ENCODE results near the gene SHF. TPM values are rescaled to one million over a fixed set of nuclear protein-coding genes. Genes with fewer than 3 reads are reported as not detected.

SHF gene
- polyA plus RNA-seq, 1 donor (not counting 4 experiments of a cell fraction or from before 2014, with no cell fraction given) = 0.24 TPM

DNA sequence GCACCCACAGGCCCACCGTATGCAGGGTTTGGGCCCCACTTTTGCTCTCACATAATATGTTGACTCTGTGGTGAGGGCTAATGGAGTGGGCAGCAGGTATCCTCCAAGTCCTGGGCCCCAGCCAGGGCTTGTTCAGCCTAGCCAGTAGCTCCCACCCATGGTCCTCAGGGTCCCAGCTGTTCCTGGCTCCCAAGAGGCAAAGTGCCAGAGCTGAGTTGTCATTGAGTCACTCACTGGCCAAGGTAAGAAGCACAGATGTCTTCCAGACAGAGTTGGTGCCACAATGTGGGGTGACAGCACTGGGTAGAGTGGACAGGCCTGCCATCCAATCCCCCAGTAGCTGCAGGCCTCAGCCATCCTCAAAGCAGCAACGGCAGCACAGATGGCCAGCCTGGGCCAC, 4.3 kb downstream of the SHF start:
- TF ChIP-seq, protein P1, sequence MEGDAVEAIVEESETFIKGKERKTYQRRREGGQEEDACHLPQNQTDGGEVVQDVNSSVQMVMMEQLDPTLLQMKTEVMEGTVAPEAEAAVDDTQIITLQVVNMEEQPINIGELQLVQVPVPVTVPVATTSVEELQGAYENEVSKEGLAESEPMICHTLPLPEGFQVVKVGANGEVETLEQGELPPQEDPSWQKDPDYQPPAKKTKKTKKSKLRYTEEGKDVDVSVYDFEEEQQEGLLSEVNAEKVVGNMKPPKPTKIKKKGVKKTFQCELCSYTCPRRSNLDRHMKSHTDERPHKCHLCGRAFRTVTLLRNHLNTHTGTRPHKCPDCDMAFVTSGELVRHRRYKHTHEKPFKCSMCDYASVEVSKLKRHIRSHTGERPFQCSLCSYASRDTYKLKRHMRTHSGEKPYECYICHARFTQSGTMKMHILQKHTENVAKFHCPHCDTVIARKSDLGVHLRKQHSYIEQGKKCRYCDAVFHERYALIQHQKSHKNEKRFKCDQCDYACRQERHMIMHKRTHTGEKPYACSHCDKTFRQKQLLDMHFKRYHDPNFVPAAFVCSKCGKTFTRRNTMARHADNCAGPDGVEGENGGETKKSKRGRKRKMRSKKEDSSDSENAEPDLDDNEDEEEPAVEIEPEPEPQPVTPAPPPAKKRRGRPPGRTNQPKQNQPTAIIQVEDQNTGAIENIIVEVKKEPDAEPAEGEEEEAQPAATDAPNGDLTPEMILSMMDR (optimal IDR thresholded peaks at IDR 0.05 in 1 of 3, IDR thresholded peaks at IDR 0.05 in 1 of 3, conservative IDR thresholded peaks at IDR 0.05 in 1 of 3; ENCODE audit: extremely low read depth in 1 of 3, insufficient read depth in 2 of 3, low read length in 3 of 3) = no peak
- TF ChIP-seq EZH2 (IDR thresholded peaks at IDR 0.05; ENCODE audit: low read length) = no peak
- Histone ChIP-seq H3K9ac (ENCODE audit: control insufficient read depth, extremely low read depth, insufficient read depth, low read length) (no peak overlapping the region), H3K4me3 (ENCODE audit: control insufficient read depth in 2 of 3, extremely low read depth in 1 of 3, insufficient read depth in 2 of 3, low read depth in 1 of 3, low read length in 3 of 3) (no peak overlapping the region), H3K27me3 (ENCODE audit: control insufficient read depth, extremely low read depth, insufficient read depth, low read length) (peaks cover 11% of the 10 kb centered on the region), H3K27ac (ENCODE audit: control insufficient read depth, insufficient read depth, low read length) (no peak overlapping the region), H3K36me3 (ENCODE audit: control insufficient read depth in 2 of 2, extremely low read depth in 1 of 2, insufficient read depth in 2 of 2, low read length in 2 of 2) (no peaks in the 10 kb centered on the region), H3K9me1 (ENCODE audit: control insufficient read depth, extremely low read depth, insufficient read depth, low read length) (no peaks in the 10 kb centered on the region), H4K20me1 (ENCODE audit: control insufficient read depth, extremely low read depth, insufficient read depth, low read length) (no peaks in the 10 kb centered on the region), H3K79me2 (ENCODE audit: control insufficient read depth, insufficient read depth, low read length) (no peaks in the 10 kb centered on the region), H2AFZ (ENCODE audit: control insufficient read depth, low read length) (no peak overlapping the region), H3K4me1 (ENCODE audit: control insufficient read depth, extremely low read depth, insufficient read depth, low read length) (no peaks in the 10 kb centered on the region), H3K9me3 (ENCODE audit: control insufficient read depth, low read depth, low read length) (no peaks in the 10 kb centered on the region), H3K4me2 (ENCODE audit: control insufficient read depth, extremely low read depth, insufficient read depth, low read depth, low read length) (no peak overlapping the region)
- DNase-seq (ENCODE audit: low read depth, low spot score) (no peak), FAIRE-seq (no peak)
- dilution Hi-C loops (cut with MboI; ENCODE audit: extremely low pct_ligation_motif_present, low sequenced_read_pairs) = no loop called here

DNA sequence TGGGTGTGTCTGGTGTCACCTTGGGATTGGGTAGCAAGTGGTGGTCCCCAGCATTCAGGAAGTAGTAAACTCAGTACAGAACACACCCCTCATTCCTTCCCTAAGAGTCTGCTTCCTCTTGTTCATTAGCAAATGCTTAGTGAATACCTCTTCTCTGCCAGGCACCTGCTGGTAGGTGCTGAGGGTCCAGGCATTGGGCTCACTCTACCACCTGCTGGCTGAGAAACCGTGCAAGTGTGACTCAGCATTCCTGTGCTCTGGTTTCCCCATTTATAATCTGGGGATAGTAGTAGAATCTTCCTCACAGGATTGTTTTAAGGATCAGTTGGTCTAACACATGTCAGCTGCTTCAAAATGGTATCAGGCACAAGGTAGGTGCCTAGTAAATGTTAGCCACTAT, 4.8 kb downstream of the SHF start:
- Histone ChIP-seq H3K9ac (ENCODE audit: control insufficient read depth, extremely low read depth, insufficient read depth, low read length) (no peak overlapping the region), H2AFZ (ENCODE audit: control insufficient read depth, low read length) (no peak overlapping the region), H3K27me3 (ENCODE audit: control insufficient read depth, extremely low read depth, insufficient read depth, low read length) (peaks cover 6% of the 10 kb centered on the region), H3K9me3 (ENCODE audit: control insufficient read depth, low read depth, low read length) (no peaks in the 10 kb centered on the region), H3K9me1 (ENCODE audit: control insufficient read depth, extremely low read depth, insufficient read depth, low read length) (no peaks in the 10 kb centered on the region), H3K79me2 (ENCODE audit: control insufficient read depth, insufficient read depth, low read length) (no peaks in the 10 kb centered on the region), H4K20me1 (ENCODE audit: control insufficient read depth, extremely low read depth, insufficient read depth, low read length) (no peaks in the 10 kb centered on the region), H3K36me3 (ENCODE audit: control insufficient read depth in 2 of 2, extremely low read depth in 1 of 2, insufficient read depth in 2 of 2, low read length in 2 of 2) (no peaks in the 10 kb centered on the region), H3K4me2 (ENCODE audit: control insufficient read depth, extremely low read depth, insufficient read depth, low read depth, low read length) (no peak overlapping the region), H3K27ac (ENCODE audit: control insufficient read depth, insufficient read depth, low read length) (no peak overlapping the region), H3K4me3 (ENCODE audit: control insufficient read depth in 2 of 3, extremely low read depth in 1 of 3, insufficient read depth in 2 of 3, low read depth in 1 of 3, low read length in 3 of 3) (no peak overlapping the region), H3K4me1 (ENCODE audit: control insufficient read depth, extremely low read depth, insufficient read depth, low read length) (no peaks in the 10 kb centered on the region)
- dilution Hi-C loops (cut with MboI; ENCODE audit: extremely low pct_ligation_motif_present, low sequenced_read_pairs) = no loop called here
- no peak for DNase-seq (ENCODE audit: low read depth, low spot score)
- TF ChIP-seq EZH2 (IDR thresholded peaks at IDR 0.05; ENCODE audit: low read length) = no peak
- TF ChIP-seq, protein P1 (optimal IDR thresholded peaks at IDR 0.05 in 1 of 3, IDR thresholded peaks at IDR 0.05 in 1 of 3, conservative IDR thresholded peaks at IDR 0.05 in 1 of 3; ENCODE audit: extremely low read depth in 1 of 3, insufficient read depth in 2 of 3, low read length in 3 of 3) = no peak
- FAIRE-seq = no peak

Measured in keratinocyte (primary cell).